SK-N-SH (cell line): ENCODE results near the gene TRHDE. TPM values are rescaled to one million over a fixed set of nuclear protein-coding genes. Genes with fewer than 3 reads are reported as not detected.

ENCODE experiments used
- CTCF ChIA-PET: fragments of 300-600, 350-600 bp; formaldehyde crosslinking; extraction: SDS; loops from one replicate; lab custom pipeline; 2021; lab: Yijun Ruan, JAX
- POLR2A ChIA-PET: fragments of 350-600 bp; sonication (Branson Sonifier 250); formaldehyde crosslinking; extraction: SDS; loops from one replicate; lab custom pipeline; 2020; ENCODE audit warnings: antibody characterized with exemption, inconsistent platforms; lab: Yijun Ruan, JAX
- DNase-seq: peaks from one replicate; pipeline ENCODE4 v3.0.0; 2012
- H2AFZ ChIP-seq: fragments of 200-600 bp; sonication (generic); 2 replicates; pipeline ENCODE4 v1.8.1; 2016; ENCODE audit warnings: antibody characterized with exemption, mild to moderate bottlenecking, low read depth
- H3F3A ChIP-seq: fragments of 200-600 bp; sonication (generic); replicated peaks from 2 replicates; pipeline ENCODE3; 2016; ENCODE audit warnings: antibody characterized with exemption, mild to moderate bottlenecking; ENCODE audit not compliant: insufficient read depth
- H3K27ac ChIP-seq, 2 experiments: fragments of 200-500 bp in 1 of 2; fragments of 200-600 bp in 1 of 2; sonication (Bioruptor generic) in 1 of 2; sonication (generic), shearing (Covaris generic) in 1 of 2; 2 replicates each; pipeline versions ENCODE4 v1.5.1 to v1.6.1; 2014 to 2016; ENCODE audit warnings: low read depth in 2 of 2, inconsistent platforms in 1 of 2, low read length in 1 of 2, mild to moderate bottlenecking in 1 of 2, mixed read lengths in 1 of 2
- H3K27me3 ChIP-seq: fragments of 200-600 bp; sonication (generic), shearing (Covaris generic); 2 replicates; pipeline ENCODE4 v1.6.1; 2016; ENCODE audit warnings: mixed run types; ENCODE audit not compliant: insufficient read depth
- H3K36me3 ChIP-seq, 2 experiments: fragments of 200-500 bp in 1 of 2; fragments of 200-600 bp in 1 of 2; sonication (Bioruptor generic) in 1 of 2; sonication (generic) in 1 of 2; replicated peaks in 1 of 2; 2 replicates each; pipeline versions ENCODE3 to v1.5.1; 2014 to 2016; ENCODE audit warnings: low read length in 1 of 2, mild to moderate bottlenecking in 1 of 2; ENCODE audit not compliant: insufficient read depth in 2 of 2, control insufficient read depth in 1 of 2
- H3K4me1 ChIP-seq, 2 experiments: fragments of 200-500 bp in 1 of 2; fragments of 200-600 bp in 1 of 2; sonication (Bioruptor generic) in 1 of 2; sonication (generic), shearing (Covaris generic) in 1 of 2; 2 replicates each; pipeline versions ENCODE4 v1.5.1 to v1.6.1; 2014 to 2016; ENCODE audit warnings: low read depth in 1 of 2, low read length in 1 of 2, mixed run types in 1 of 2; ENCODE audit not compliant: insufficient read depth in 2 of 2, control insufficient read depth in 1 of 2
- H3K4me2 ChIP-seq: fragments of 200-600 bp; sonication (generic), shearing (Covaris generic); 2 replicates; pipeline ENCODE4 v1.6.1; 2017; ENCODE audit warnings: mixed run types
- H3K4me3 ChIP-seq, 2 experiments: fragments of 200-500 bp in 1 of 2; fragments of 200-600 bp in 1 of 2; sonication (Bioruptor generic) in 1 of 2; sonication (generic), shearing (Covaris generic) in 1 of 2; 2 replicates each; pipeline versions ENCODE4 v1.5.1 to v1.8.1; 2014 to 2016; ENCODE audit warnings: low read depth in 2 of 2, inconsistent platforms in 1 of 2, low read length in 1 of 2, mild to moderate bottlenecking in 1 of 2, mixed read lengths in 1 of 2, moderate library complexity in 1 of 2
- H3K79me2 ChIP-seq: fragments of 200-600 bp; sonication (generic); 2 replicates; pipeline ENCODE4 v1.8.1; 2017; ENCODE audit warnings: mild to moderate bottlenecking; ENCODE audit not compliant: insufficient read depth
- H3K9ac ChIP-seq: fragments of 200-600 bp; sonication (generic); 2 replicates; pipeline ENCODE4 v1.6.1; 2017; ENCODE audit warnings: mixed run types
- H3K9me2 ChIP-seq: fragments of 200-600 bp; sonication (generic); 2 replicates; pipeline ENCODE4 v1.6.1; 2017; ENCODE audit warnings: mixed run types
- H3K9me3 ChIP-seq: fragments of 200-600 bp; sonication (generic); 2 replicates; pipeline ENCODE4 v1.6.1; 2017; ENCODE audit warnings: mixed run types, mild to moderate bottlenecking, moderate library complexity
- H4K20me1 ChIP-seq: fragments of 200-600 bp; sonication (generic); 2 replicates; pipeline ENCODE4 v1.6.1; 2017; ENCODE audit warnings: mild to moderate bottlenecking, mixed run types; ENCODE audit not compliant: insufficient read depth
- EP300 ChIP-seq, 2 experiments: IDR thresholded peaks; 2 replicates each; pipeline versions ENCODE4 v1.4.0 to v1.6.1; 2012; ENCODE audit warnings: borderline replicate concordance in 1 of 2, low read depth in 1 of 2, low read length in 1 of 2
- EZH2phosphoT487 ChIP-seq: fragments of 200-600 bp; sonication (generic); IDR thresholded peaks from 2 replicates; pipeline ENCODE4 v1.6.1; 2017; ENCODE audit warnings: low read depth, mixed run types, mild to moderate bottlenecking, antibody characterized with exemption, moderate library complexity, borderline replicate concordance
- FOSL2 ChIP-seq: IDR thresholded peaks from 2 replicates; pipeline ENCODE4 v1.4.0; 2012; ENCODE audit warnings: low read depth, mild to moderate bottlenecking, moderate library complexity, borderline replicate concordance
- GATA2 ChIP-seq: sonication (generic); formaldehyde crosslinking; IDR thresholded peaks from 2 replicates; pipeline ENCODE4 v1.5.0; 2020; ENCODE audit warnings: mild to moderate bottlenecking, missing genetic modification reagents
- MEF2A ChIP-seq: IDR thresholded peaks from 2 replicates; pipeline ENCODE4 v1.4.0; 2012; ENCODE audit warnings: low read depth, borderline replicate concordance
- MXI1 ChIP-seq: IDR thresholded peaks from 2 replicates; pipeline ENCODE4 v1.6.1; 2012; ENCODE audit warnings: mild to moderate bottlenecking, low read depth, low read length, improper control_type of control experiment
- NRF1 ChIP-seq: IDR thresholded peaks from 2 replicates; pipeline ENCODE4 v1.6.1; 2012; ENCODE audit warnings: low read depth, mild to moderate bottlenecking, low read length
- POLR2AphosphoS5 ChIP-seq: IDR thresholded peaks from 2 replicates; pipeline ENCODE4 v1.6.1; 2012; ENCODE audit warnings: low read depth, low read length
- RCOR1 ChIP-seq: fragments of 150-350 bp; IDR thresholded peaks from 2 replicates; pipeline ENCODE4 v1.6.1; 2017; ENCODE audit warnings: antibody characterized with exemption, low read length
- RFX5 ChIP-seq: IDR thresholded peaks from 2 replicates; pipeline ENCODE4 v1.6.1; 2012; ENCODE audit warnings: mild to moderate bottlenecking, improper control_type of control experiment, low read length
- SIN3A ChIP-seq: IDR thresholded peaks from 2 replicates; pipeline ENCODE4 v1.6.1; 2012; ENCODE audit warnings: low read depth, mild to moderate bottlenecking, low read length, moderate library complexity, borderline replicate concordance
- TCF12 ChIP-seq: IDR thresholded peaks from 2 replicates; pipeline ENCODE4 v1.4.0; 2012
- TEAD4 ChIP-seq: IDR thresholded peaks from 2 replicates; pipeline ENCODE4 v1.4.0; 2012; ENCODE audit warnings: mild to moderate bottlenecking, borderline replicate concordance; ENCODE audit not compliant: insufficient read depth
- WGBS: methylation state at CpG from one replicate; pipeline ENCODE4 v1.1.6; 2017; ENCODE audit warnings: low lambda C conversion rate; 5-methylcytosine and 5-hydroxymethylcytosine counted together
- polyA plus RNA-seq, 3 experiments: library from polyadenylated mRNA; depleted of rRNA; stranded (reverse); fragments of >200 nt; gene quantifications; 2 replicates each; pipeline ENCODE4 v1.2.3, GENCODE V29; 2012
- TF ChIP-seq, protein P1 (sequence below): fragments of 150-350 bp; IDR thresholded peaks from 2 replicates; pipeline ENCODE4 v1.6.1; 2017; ENCODE audit warnings: antibody characterized with exemption, low read length, low read depth, borderline replicate concordance

TRHDE gene
- polyA plus RNA-seq, 1 of the 3 experiments (the other 2 are of a cell fraction), result 0.46 TPM

DNA sequence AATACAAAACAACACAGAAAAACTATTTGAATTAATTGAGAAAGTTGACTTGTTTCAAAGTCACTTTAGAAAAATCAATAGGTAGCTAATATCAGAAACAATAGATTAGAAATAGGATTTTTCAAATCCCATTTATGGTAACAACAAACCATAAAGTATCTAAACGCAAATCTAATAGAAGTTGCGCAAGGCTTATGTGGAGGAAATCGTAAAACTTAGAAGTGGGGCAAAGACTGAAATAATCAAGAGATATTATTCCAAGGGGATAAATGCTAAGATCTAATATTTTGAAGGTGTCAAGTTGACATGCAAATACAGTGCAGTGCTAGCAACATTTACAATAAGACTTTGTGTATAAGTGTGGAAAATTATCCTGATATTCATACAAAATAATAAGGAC, 87.2 kb downstream of the TRHDE start:
- Histone ChIP-seq H3K9me2 (no peaks in the 10 kb centered on the region), H3K9ac (no peak overlapping the region), H4K20me1 (no peaks in the 10 kb centered on the region), H2AFZ (no peak overlapping the region), H3K4me2 (no peak overlapping the region), H3K4me3 (no peak overlapping the region), H3K36me3 (no peaks in the 10 kb centered on the region), H3K27ac (no peak overlapping the region), H3F3A (no peaks in the 10 kb centered on the region), H3K27me3 (no peaks in the 10 kb centered on the region), H3K4me1 (no peaks in the 10 kb centered on the region), H3K79me2 (no peaks in the 10 kb centered on the region), H3K9me3 (no peaks in the 10 kb centered on the region)
- 76% methylated on average over 3 of the region's 3 CpGs for WGBS
- ChIA-PET POLR2A (no interaction called here), CTCF (no interaction called here)
- TF ChIP-seq EZH2phosphoT487, result no peak
- no peak for TF ChIP-seq MXI1
- TF ChIP-seq FOSL2, result no peak
- TF ChIP-seq NRF1, result no peak
- TF ChIP-seq RCOR1, result no peak
- TF ChIP-seq TCF12, result no peak
- TF ChIP-seq, protein P1, sequence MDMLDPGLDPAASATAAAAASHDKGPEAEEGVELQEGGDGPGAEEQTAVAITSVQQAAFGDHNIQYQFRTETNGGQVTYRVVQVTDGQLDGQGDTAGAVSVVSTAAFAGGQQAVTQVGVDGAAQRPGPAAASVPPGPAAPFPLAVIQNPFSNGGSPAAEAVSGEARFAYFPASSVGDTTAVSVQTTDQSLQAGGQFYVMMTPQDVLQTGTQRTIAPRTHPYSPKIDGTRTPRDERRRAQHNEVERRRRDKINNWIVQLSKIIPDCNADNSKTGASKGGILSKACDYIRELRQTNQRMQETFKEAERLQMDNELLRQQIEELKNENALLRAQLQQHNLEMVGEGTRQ, result no peak
- TF ChIP-seq MEF2A, result no peak
- no peak for DNase-seq

DNA sequence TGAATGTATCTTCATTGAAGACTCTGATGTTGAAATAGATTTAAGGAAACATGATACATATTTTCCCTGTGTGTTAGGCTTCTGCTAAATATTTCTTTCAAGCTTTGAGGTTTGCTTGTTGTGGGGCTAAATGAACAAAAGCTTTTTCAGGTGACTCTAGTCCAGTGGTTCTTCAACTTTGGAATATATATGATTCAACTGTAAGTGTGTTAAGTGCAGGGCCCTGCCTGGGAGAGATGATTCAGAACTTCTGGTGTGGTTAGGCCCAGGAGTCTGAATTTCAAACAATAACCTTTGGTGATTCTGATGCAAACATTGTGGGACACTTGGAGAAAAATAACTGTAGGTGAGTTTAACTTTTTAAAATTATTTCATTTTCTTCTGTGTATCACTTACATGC, 93.0 kb downstream of the TRHDE start:
- TF ChIP-seq POLR2AphosphoS5, result no peak
- no peak for TF ChIP-seq SIN3A
- no peak for TF ChIP-seq GATA2
- TF ChIP-seq RFX5, result no peak
- TF ChIP-seq EP300 (IDR thresholded peaks at IDR 0.05; ENCODE audit: borderline replicate concordance in 1 of 2, low read depth in 1 of 2, low read length in 1 of 2), result no peak
- TF ChIP-seq TEAD4, result no peak
- TF ChIP-seq NRF1, result no peak
- H3K79me2 ChIP-seq, result no peaks in the 10 kb centered on the region
- H3K36me3 ChIP-seq, result no peaks in the 10 kb centered on the region
- ChIA-PET POLR2A (no interaction called here), CTCF (interaction anchor here (1.2 kb wide), 1 partner anchor 19 kb away, joined by 5 read pairs; no protein-coding TSS in a partner anchor)
- no peaks in the 10 kb centered on the region for H3F3A ChIP-seq
- no peak for DNase-seq
- no peaks in the 10 kb centered on the region for H3K9me2 ChIP-seq
- no peak overlapping the region for H3K9ac ChIP-seq
- no peaks in the 10 kb centered on the region for H3K27me3 ChIP-seq
- H3K4me2 ChIP-seq, result no peak overlapping the region
- no peak overlapping the region for H3K4me3 ChIP-seq
- H2AFZ ChIP-seq, result no peak overlapping the region
- H4K20me1 ChIP-seq, result no peaks in the 10 kb centered on the region
- H3K4me1 ChIP-seq, result no peaks in the 10 kb centered on the region
- no peak overlapping the region for H3K27ac ChIP-seq
- H3K9me3 ChIP-seq, result no peaks in the 10 kb centered on the region
